SK-N-MC (cell line): Measurements from ENCODE around the gene DTNBP1.

Experiments used
- EZH2 ChIP-seq: fragments of 200-600 bp; sonication (generic); IDR thresholded peaks from one replicate; pipeline ENCODE4 v1.6.1; 2017; ENCODE audit warnings: antibody characterized with exemption
- POLR2AphosphoS5 ChIP-seq: IDR thresholded peaks from 2 replicates; pipeline ENCODE4 v1.6.1; 2012; ENCODE audit warnings: mild to moderate bottlenecking, low read depth, low read length, borderline replicate concordance

DNA sequence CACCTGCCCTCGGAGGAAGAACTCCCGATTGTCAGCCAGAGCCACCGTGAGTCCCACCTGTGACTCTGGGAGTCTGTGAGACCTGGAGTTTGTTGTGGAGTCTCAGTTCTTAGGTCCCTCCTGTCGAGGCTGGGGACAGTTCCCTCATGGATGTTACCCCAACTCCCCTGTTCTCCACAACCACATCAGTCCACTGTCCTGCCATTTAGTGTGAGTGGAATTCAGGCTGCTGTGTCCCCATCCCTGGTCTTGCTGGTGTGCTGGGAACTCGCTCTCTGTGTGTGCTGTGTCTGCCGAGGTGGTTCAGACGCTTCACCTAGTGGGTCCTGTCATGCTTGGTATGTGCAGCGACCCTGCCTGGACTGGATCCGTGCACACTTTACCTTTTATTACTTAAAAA, 163.2 kb downstream of the DTNBP1 start:
- no peak for TF ChIP-seq EZH2
- TF ChIP-seq POLR2AphosphoS5, result no peak
